HEK293 (cell line): ENCODE measurements around the gene NDUFAF5.

ENCODE experiments used
- CTCF ChIA-PET: fragments of 350-600 bp; formaldehyde crosslinking; extraction: SDS; loops from one replicate; lab custom pipeline; 2021; ENCODE audit warnings: antibody characterized with exemption; lab: Yijun Ruan, JAX
- POLR2A ChIA-PET: fragments of 300-600 bp; formaldehyde crosslinking; extraction: SDS; loops from one replicate; lab custom pipeline; 2020; ENCODE audit warnings: antibody characterized with exemption, inconsistent platforms; lab: Yijun Ruan, JAX
- H3K27ac ChIP-seq: fragments of 200-500 bp; sonication (Bioruptor generic); 2 replicates; pipeline ENCODE4 v1.5.1; 2014; ENCODE audit warnings: low read depth, low read length, control low read depth, inconsistent platforms; ENCODE audit errors: extremely low read depth
- H3K36me3 ChIP-seq, 2 experiments: fragments of 200-500 bp in 1 of 2; sonication (Bioruptor generic) in 1 of 2; 1 replicate in 1 of 2; 2 replicates in 1 of 2; pipeline ENCODE4 v1.5.1; 2014 to 2017; ENCODE audit warnings: inconsistent platforms in 2 of 2, low read length in 2 of 2; ENCODE audit not compliant: control insufficient read depth in 2 of 2, insufficient read depth in 1 of 2
- H3K4me1 ChIP-seq: fragments of 200-500 bp; sonication (Bioruptor generic); 2 replicates; pipeline ENCODE4 v1.5.1; 2014; ENCODE audit warnings: mild to moderate bottlenecking, low read length, inconsistent platforms; ENCODE audit not compliant: control insufficient read depth, insufficient read depth
- H3K4me3 ChIP-seq: 2 replicates; pipeline ENCODE4 v1.5.1; 2011; ENCODE audit warnings: low read depth, mild to moderate bottlenecking, control low read depth, low read length, moderate library complexity
- H3K9me3 ChIP-seq: fragments of 200-500 bp; sonication (Bioruptor generic); 2 replicates; pipeline ENCODE4 v1.5.1; 2014; ENCODE audit warnings: low read depth, low read length, inconsistent platforms; ENCODE audit not compliant: control insufficient read depth, insufficient read depth
- EGR2 ChIP-seq: fragments of 450-650 bp; formaldehyde crosslinking; IDR thresholded peaks from 2 replicates; pipeline ENCODE4 v1.5.1; 2016; ENCODE audit warnings: low read depth, missing biosample characterization, missing genetic modification characterization
- GLI4 ChIP-seq: fragments of 450-650 bp; formaldehyde crosslinking; IDR thresholded peaks from 2 replicates; pipeline ENCODE4 v1.5.1; 2016; ENCODE audit warnings: missing biosample characterization, missing genetic modification characterization
- HOXC10 ChIP-seq: sonication (generic); formaldehyde crosslinking; IDR thresholded peaks from 2 replicates; pipeline ENCODE4 v1.8.1; 2023; ENCODE audit warnings: mild to moderate bottlenecking, missing genetic modification reagents
- KLF10 ChIP-seq: fragments of 450-650 bp; IDR thresholded peaks from 2 replicates; pipeline ENCODE4 v1.5.1; 2018; ENCODE audit warnings: missing biosample characterization, mild to moderate bottlenecking, missing genetic modification characterization
- KLF17 ChIP-seq: fragments of 450-650 bp; formaldehyde crosslinking; IDR thresholded peaks from 2 replicates; pipeline ENCODE4 v1.5.1; 2016; ENCODE audit warnings: missing biosample characterization, missing genetic modification characterization
- KLF7 ChIP-seq: fragments of 450-650 bp; formaldehyde crosslinking; IDR thresholded peaks from 2 replicates; pipeline ENCODE4 v1.5.1; 2016; ENCODE audit warnings: missing biosample characterization, missing genetic modification characterization, borderline replicate concordance
- KLF8 ChIP-seq: fragments of 450-650 bp; formaldehyde crosslinking; IDR thresholded peaks from 2 replicates; pipeline ENCODE4 v1.5.1; 2016; ENCODE audit warnings: missing biosample characterization, missing genetic modification characterization
- OVOL3 ChIP-seq: fragments of 450-650 bp; formaldehyde crosslinking; IDR thresholded peaks from 2 replicates; pipeline ENCODE4 v1.5.1; 2016; ENCODE audit warnings: missing biosample characterization, missing genetic modification characterization
- TRIM28 ChIP-seq: IDR thresholded peaks from 2 replicates; pipeline ENCODE4 v1.6.1; 2011; ENCODE audit warnings: low read length, control low read depth, borderline replicate concordance
- ZFP69B ChIP-seq: fragments of 450-650 bp; formaldehyde crosslinking; IDR thresholded peaks from 2 replicates; pipeline ENCODE4 v1.5.1; 2016; ENCODE audit warnings: missing biosample characterization, missing genetic modification characterization
- ZNF133 ChIP-seq: fragments of 450-650 bp; formaldehyde crosslinking; IDR thresholded peaks from 2 replicates; pipeline ENCODE4 v1.5.1; 2016; ENCODE audit warnings: missing biosample characterization, missing genetic modification characterization
- ZNF184 ChIP-seq: fragments of 450-650 bp; IDR thresholded peaks from 2 replicates; pipeline ENCODE4 v1.5.1; 2018; ENCODE audit warnings: missing biosample characterization, mild to moderate bottlenecking, missing genetic modification characterization
- ZNF211 ChIP-seq: fragments of 450-650 bp; formaldehyde crosslinking; IDR thresholded peaks from 2 replicates; pipeline ENCODE4 v1.5.1; 2016; ENCODE audit warnings: low read depth, missing biosample characterization, missing genetic modification characterization
- ZNF214 ChIP-seq: fragments of 450-650 bp; formaldehyde crosslinking; IDR thresholded peaks from 2 replicates; pipeline ENCODE4 v1.5.1; 2017; ENCODE audit warnings: missing biosample characterization, mild to moderate bottlenecking, missing genetic modification characterization, borderline replicate concordance
- ZNF239 ChIP-seq: fragments of 450-650 bp; formaldehyde crosslinking; IDR thresholded peaks from 2 replicates; pipeline ENCODE4 v1.5.1; 2016; ENCODE audit warnings: missing biosample characterization, missing genetic modification characterization
- ZNF274 ChIP-seq, 2 experiments: fragments of 200-500 bp in 1 of 2; fragments of 450-650 bp in 1 of 2; sonication (Bioruptor generic) in 1 of 2; formaldehyde crosslinking in 1 of 2; IDR thresholded peaks; 2 replicates each; pipeline versions ENCODE4 v1.5.1 to v1.6.1; 2014 to 2016; ENCODE audit warnings: borderline replicate concordance in 1 of 2, inconsistent platforms in 1 of 2, low read length in 1 of 2, missing biosample characterization in 1 of 2, missing genetic modification characterization in 1 of 2
- ZNF362 ChIP-seq: fragments of 450-650 bp; formaldehyde crosslinking; IDR thresholded peaks from 2 replicates; pipeline ENCODE4 v1.5.1; 2016; ENCODE audit warnings: missing biosample characterization, missing genetic modification characterization
- ZNF426 ChIP-seq: fragments of 450-650 bp; formaldehyde crosslinking; IDR thresholded peaks from 2 replicates; pipeline ENCODE4 v1.5.1; 2017; ENCODE audit warnings: missing biosample characterization, missing genetic modification characterization, mild to moderate bottlenecking, inconsistent platforms, moderate library complexity
- ZNF549 ChIP-seq: fragments of 450-650 bp; IDR thresholded peaks from 2 replicates; pipeline ENCODE4 v1.5.1; 2018; ENCODE audit warnings: missing biosample characterization, missing genetic modification characterization, mild to moderate bottlenecking, inconsistent platforms, moderate library complexity
- ZNF654 ChIP-seq: fragments of 450-650 bp; formaldehyde crosslinking; IDR thresholded peaks from 2 replicates; pipeline ENCODE4 v1.5.1; 2016; ENCODE audit warnings: low read depth, missing biosample characterization, missing genetic modification characterization
- ZNF664 ChIP-seq: fragments of 450-650 bp; formaldehyde crosslinking; IDR thresholded peaks from 2 replicates; pipeline ENCODE4 v1.5.1; 2016; ENCODE audit warnings: missing biosample characterization, missing genetic modification characterization
- ZNF677 ChIP-seq: fragments of 450-650 bp; IDR thresholded peaks from 2 replicates; pipeline ENCODE4 v1.5.0; 2018; ENCODE audit warnings: missing biosample characterization, mild to moderate bottlenecking, missing genetic modification characterization, moderate library complexity
- ZNF76 ChIP-seq: fragments of 450-650 bp; formaldehyde crosslinking; IDR thresholded peaks from 2 replicates; pipeline ENCODE4; 2016; ENCODE audit warnings: low read depth, missing biosample characterization, missing genetic modification characterization, borderline replicate concordance
- ZNF777 ChIP-seq: fragments of 450-650 bp; formaldehyde crosslinking; IDR thresholded peaks from 2 replicates; pipeline ENCODE4 v1.5.1; 2017; ENCODE audit warnings: missing biosample characterization, missing genetic modification characterization, borderline replicate concordance
- TF ChIP-seq, protein P1 (sequence below): fragments of 450-650 bp; formaldehyde crosslinking; IDR thresholded peaks from 2 replicates; pipeline ENCODE4 v1.5.1; 2016; ENCODE audit warnings: missing biosample characterization, missing genetic modification characterization
- TF ChIP-seq, protein P2 (sequence below): fragments of 450-650 bp; IDR thresholded peaks from 2 replicates; pipeline ENCODE4 v1.5.1; 2018; ENCODE audit warnings: missing biosample characterization, mild to moderate bottlenecking, missing genetic modification characterization
- TF ChIP-seq, protein P3 (sequence below): fragments of 450-650 bp; formaldehyde crosslinking; optimal IDR thresholded peaks from 2 replicates; pipeline ENCODE3; 2016; ENCODE audit warnings: missing biosample characterization, mild to moderate bottlenecking, missing genetic modification characterization
- TF ChIP-seq, protein P4 (sequence below): fragments of 450-650 bp; formaldehyde crosslinking; IDR thresholded peaks from 2 replicates; pipeline ENCODE4 v1.5.0; 2017; ENCODE audit warnings: missing biosample characterization, missing genetic modification characterization, borderline replicate concordance

The NDUFAF5 gene

GRCh38 chr20:13744352-13744751 is 40.5 kb upstream of the NDUFAF5 start:
- no peaks in the 10 kb centered on the region for H3K4me1 ChIP-seq
- no peak overlapping the region for H3K4me3 ChIP-seq
- CTCF ChIA-PET, result interaction anchor here (1.0 to 1.4 kb wide), 2 partner anchors 28 to 56 kb away, joined by 3 to 10 read pairs; no protein-coding TSS in a partner anchor
- no peaks in the 10 kb centered on the region for H3K9me3 ChIP-seq
- TF ChIP-seq ZNF214 (tag by site-specific recombination) (no peak), ZNF184 (no peak), TRIM28 (no peak), KLF17 (tag by site-specific recombination) (no peak), ZNF239 (tag by site-specific recombination) (no peak), OVOL3 (tag by site-specific recombination) (no peak), HOXC10 (no peak), ZNF426 (tag by site-specific recombination) (no peak), ZNF654 (tag by site-specific recombination) (no peak), GLI4 (tag by site-specific recombination) (no peak), ZNF777 (no peak), ZNF211 (tag by site-specific recombination) (no peak), ZNF133 (tag by site-specific recombination) (no peak), KLF8 (no peak), KLF10 (tag by site-specific recombination) (no peak), ZNF274 (IDR thresholded peaks at IDR 0.05; ENCODE audit: low read length) (no peak), ZNF274 (tag by site-specific recombination; IDR thresholded peaks at IDR 0.05; ENCODE audit: borderline replicate concordance) (no peak)
- TF ChIP-seq, protein P1, sequence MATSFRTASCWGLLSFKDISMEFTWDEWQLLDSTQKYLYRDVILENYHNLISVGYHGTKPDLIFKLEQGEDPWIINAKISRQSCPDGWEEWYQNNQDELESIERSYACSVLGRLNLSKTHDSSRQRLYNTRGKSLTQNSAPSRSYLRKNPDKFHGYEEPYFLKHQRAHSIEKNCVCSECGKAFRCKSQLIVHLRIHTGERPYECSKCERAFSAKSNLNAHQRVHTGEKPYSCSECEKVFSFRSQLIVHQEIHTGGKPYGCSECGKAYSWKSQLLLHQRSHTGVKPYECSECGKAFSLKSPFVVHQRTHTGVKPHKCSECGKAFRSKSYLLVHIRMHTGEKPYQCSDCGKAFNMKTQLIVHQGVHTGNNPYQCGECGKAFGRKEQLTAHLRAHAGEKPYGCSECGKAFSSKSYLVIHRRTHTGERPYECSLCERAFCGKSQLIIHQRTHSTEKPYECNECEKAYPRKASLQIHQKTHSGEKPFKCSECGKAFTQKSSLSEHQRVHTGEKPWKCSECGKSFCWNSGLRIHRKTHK (tag by site-specific recombination), result no peak
- TF ChIP-seq, protein P2, sequence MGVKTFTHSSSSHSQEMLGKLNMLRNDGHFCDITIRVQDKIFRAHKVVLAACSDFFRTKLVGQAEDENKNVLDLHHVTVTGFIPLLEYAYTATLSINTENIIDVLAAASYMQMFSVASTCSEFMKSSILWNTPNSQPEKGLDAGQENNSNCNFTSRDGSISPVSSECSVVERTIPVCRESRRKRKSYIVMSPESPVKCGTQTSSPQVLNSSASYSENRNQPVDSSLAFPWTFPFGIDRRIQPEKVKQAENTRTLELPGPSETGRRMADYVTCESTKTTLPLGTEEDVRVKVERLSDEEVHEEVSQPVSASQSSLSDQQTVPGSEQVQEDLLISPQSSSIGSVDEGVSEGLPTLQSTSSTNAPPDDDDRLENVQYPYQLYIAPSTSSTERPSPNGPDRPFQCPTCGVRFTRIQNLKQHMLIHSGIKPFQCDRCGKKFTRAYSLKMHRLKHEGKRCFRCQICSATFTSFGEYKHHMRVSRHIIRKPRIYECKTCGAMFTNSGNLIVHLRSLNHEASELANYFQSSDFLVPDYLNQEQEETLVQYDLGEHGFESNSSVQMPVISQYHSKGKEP, result no peak
- TF ChIP-seq, protein P3, sequence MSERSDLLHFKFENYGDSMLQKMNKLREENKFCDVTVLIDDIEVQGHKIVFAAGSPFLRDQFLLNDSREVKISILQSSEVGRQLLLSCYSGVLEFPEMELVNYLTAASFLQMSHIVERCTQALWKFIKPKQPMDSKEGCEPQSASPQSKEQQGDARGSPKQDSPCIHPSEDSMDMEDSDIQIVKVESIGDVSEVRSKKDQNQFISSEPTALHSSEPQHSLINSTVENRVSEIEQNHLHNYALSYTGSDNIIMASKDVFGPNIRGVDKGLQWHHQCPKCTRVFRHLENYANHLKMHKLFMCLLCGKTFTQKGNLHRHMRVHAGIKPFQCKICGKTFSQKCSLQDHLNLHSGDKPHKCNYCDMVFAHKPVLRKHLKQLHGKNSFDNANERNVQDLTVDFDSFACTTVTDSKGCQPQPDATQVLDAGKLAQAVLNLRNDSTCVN (tag by site-specific recombination), result no peak
- POLR2A ChIA-PET, result no interaction called here
- H3K27ac ChIP-seq, result no peak overlapping the region
- H3K36me3 ChIP-seq, result peaks cover 0 to 31% of the 10 kb centered on the region in 2 experiments; a peak in 2 of 3 replicates

- CTCF ChIA-PET, result interaction anchor here (0.6 to 1.4 kb wide), 2 partner anchors 25 to 27 kb away, joined by 3 to 10 read pairs; no protein-coding TSS in a partner anchor
- POLR2A ChIA-PET, result no interaction called here
- H3K36me3 ChIP-seq, result peaks cover 0 to 31% of the 10 kb centered on the region in 2 experiments; a peak in 2 of 3 replicates
- TF ChIP-seq ZNF362, result no peak
- no peak for TF ChIP-seq HOXC10
- no peak for TF ChIP-seq ZNF76 (tag by site-specific recombination)
- no peak for TF ChIP-seq ZNF133 (tag by site-specific recombination)
- no peak for TF ChIP-seq ZFP69B (tag by site-specific recombination)
- no peak for TF ChIP-seq ZNF677 (tag by site-specific recombination)
- TF ChIP-seq EGR2 (tag by site-specific recombination), result no peak
- TF ChIP-seq ZNF664, result no peak
- TF ChIP-seq ZNF549, result no peak
- TF ChIP-seq, protein P4, sequence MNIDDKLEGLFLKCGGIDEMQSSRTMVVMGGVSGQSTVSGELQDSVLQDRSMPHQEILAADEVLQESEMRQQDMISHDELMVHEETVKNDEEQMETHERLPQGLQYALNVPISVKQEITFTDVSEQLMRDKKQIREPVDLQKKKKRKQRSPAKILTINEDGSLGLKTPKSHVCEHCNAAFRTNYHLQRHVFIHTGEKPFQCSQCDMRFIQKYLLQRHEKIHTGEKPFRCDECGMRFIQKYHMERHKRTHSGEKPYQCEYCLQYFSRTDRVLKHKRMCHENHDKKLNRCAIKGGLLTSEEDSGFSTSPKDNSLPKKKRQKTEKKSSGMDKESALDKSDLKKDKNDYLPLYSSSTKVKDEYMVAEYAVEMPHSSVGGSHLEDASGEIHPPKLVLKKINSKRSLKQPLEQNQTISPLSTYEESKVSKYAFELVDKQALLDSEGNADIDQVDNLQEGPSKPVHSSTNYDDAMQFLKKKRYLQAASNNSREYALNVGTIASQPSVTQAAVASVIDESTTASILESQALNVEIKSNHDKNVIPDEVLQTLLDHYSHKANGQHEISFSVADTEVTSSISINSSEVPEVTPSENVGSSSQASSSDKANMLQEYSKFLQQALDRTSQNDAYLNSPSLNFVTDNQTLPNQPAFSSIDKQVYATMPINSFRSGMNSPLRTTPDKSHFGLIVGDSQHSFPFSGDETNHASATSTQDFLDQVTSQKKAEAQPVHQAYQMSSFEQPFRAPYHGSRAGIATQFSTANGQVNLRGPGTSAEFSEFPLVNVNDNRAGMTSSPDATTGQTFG, result no peak
- TF ChIP-seq KLF7 (tag by site-specific recombination), result no peak
Measured at GRCh38 chr20:13745784-13746183, 39.0 kb upstream of the NDUFAF5 start.

More at GRCh38 chr20:13745784-13746183, 39.0 kb upstream of the NDUFAF5 start:
- no peak overlapping the region for H3K4me3 ChIP-seq
- no peak overlapping the region for H3K27ac ChIP-seq
- no peaks in the 10 kb centered on the region for H3K9me3 ChIP-seq
- H3K4me1 ChIP-seq, result no peaks in the 10 kb centered on the region
